Endothelial cell of umbilical vein (primary cell): ENCODE measurements around the gene ANO1.

ENCODE experiments used
- EZH2 ChIP-seq: IDR thresholded peaks from 2 replicates; pipeline ENCODE4 v1.6.1; 2012; ENCODE audit warnings: borderline replicate concordance, low read depth, mild to moderate bottlenecking, moderate library complexity, low read length, inconsistent platforms; ENCODE audit not compliant: severe bottlenecking
- FOS ChIP-seq: IDR thresholded peaks from 2 replicates; pipeline ENCODE4 v1.6.1; 2011; ENCODE audit warnings: mild to moderate bottlenecking, low read length, moderate library complexity, borderline replicate concordance; ENCODE audit not compliant: insufficient read depth
- GATA2 ChIP-seq: IDR thresholded peaks from 2 replicates; pipeline ENCODE4 v1.7.0; 2011; ENCODE audit warnings: low read depth, mild to moderate bottlenecking, moderate library complexity, mixed read lengths, low read length; ENCODE audit not compliant: insufficient read length, insufficient read depth
- JUN ChIP-seq: IDR thresholded peaks from 2 replicates; pipeline ENCODE4 v1.6.1; 2011; ENCODE audit warnings: borderline replicate concordance, low read depth; ENCODE audit not compliant: insufficient read length, insufficient read depth
- MYC ChIP-seq: IDR thresholded peaks from one replicate; pipeline ENCODE4 v1.6.1; 2011; ENCODE audit warnings: mild to moderate bottlenecking, low read depth, low read length
- POLR2A ChIP-seq: IDR thresholded peaks from 2 replicates; pipeline ENCODE4 v1.6.1; 2012; ENCODE audit warnings: low read depth, mild to moderate bottlenecking, control low read depth, low read length
- POLR2AphosphoS5 ChIP-seq: IDR thresholded peaks from 2 replicates; pipeline ENCODE4 v1.6.1; 2012; ENCODE audit warnings: low read depth, mild to moderate bottlenecking, control low read depth, low read length, moderate library complexity; ENCODE audit not compliant: insufficient read depth
- TF ChIP-seq, protein P1 (sequence below), 2 donors: IDR thresholded peaks; 1 replicate in 1 of 2; 2 replicates in 1 of 2; pipeline ENCODE4 v1.5.1; 2011; ENCODE audit warnings: low read length in 2 of 2, mild to moderate bottlenecking in 2 of 2, moderate library complexity in 2 of 2, control low read depth in 1 of 2, inconsistent platforms in 1 of 2, low read depth in 1 of 2; ENCODE audit not compliant: insufficient read depth in 1 of 2; ENCODE audit errors: extremely low read depth in 1 of 2
- TF ChIP-seq, protein P2 (sequence below): IDR thresholded peaks from 2 replicates; pipeline ENCODE4 v1.6.1; 2011; ENCODE audit not compliant: insufficient read depth, insufficient read length

DNA sequence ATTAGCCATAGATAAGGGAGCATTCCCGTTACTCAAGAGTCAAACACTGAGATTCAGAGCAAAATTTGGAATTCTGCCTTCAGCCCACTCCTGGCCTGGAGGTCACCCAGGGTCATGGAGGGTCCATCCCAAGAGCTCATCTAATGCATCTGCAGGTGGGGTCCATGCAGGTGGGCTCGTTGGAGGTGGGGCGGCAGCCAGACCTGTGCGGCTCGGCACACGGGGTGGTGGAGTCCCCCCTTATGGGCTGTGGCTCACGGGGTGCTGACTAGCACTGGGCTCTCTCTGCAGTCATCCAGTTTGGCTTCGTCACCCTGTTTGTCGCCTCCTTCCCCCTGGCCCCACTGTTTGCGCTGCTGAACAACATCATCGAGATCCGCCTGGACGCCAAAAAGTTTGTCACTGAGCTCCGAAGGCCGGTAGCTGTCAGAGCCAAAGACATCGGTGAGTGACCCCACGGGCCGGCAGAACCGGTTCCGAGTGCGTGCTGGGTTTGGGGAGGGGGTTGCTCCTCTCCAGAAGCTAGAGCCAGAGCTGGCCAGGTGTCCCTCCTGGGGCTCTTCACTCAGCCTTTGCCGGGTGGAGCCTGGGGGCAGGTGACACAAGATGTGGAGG, 92.6 kb downstream of the ANO1 start:
- TF ChIP-seq EZH2: no peak
- TF ChIP-seq POLR2AphosphoS5: no peak
- TF ChIP-seq, protein P1, sequence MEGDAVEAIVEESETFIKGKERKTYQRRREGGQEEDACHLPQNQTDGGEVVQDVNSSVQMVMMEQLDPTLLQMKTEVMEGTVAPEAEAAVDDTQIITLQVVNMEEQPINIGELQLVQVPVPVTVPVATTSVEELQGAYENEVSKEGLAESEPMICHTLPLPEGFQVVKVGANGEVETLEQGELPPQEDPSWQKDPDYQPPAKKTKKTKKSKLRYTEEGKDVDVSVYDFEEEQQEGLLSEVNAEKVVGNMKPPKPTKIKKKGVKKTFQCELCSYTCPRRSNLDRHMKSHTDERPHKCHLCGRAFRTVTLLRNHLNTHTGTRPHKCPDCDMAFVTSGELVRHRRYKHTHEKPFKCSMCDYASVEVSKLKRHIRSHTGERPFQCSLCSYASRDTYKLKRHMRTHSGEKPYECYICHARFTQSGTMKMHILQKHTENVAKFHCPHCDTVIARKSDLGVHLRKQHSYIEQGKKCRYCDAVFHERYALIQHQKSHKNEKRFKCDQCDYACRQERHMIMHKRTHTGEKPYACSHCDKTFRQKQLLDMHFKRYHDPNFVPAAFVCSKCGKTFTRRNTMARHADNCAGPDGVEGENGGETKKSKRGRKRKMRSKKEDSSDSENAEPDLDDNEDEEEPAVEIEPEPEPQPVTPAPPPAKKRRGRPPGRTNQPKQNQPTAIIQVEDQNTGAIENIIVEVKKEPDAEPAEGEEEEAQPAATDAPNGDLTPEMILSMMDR (IDR thresholded peaks at IDR 0.05; ENCODE audit: extremely low read depth in 1 of 2, insufficient read depth in 1 of 2, low read depth in 1 of 2, low read length in 2 of 2): no peak
- TF ChIP-seq, protein P2, sequence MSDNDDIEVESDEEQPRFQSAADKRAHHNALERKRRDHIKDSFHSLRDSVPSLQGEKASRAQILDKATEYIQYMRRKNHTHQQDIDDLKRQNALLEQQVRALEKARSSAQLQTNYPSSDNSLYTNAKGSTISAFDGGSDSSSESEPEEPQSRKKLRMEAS: no peak
- TF ChIP-seq FOS: no peak
- no peak for TF ChIP-seq JUN
- no peak for TF ChIP-seq POLR2A
- no peak for TF ChIP-seq MYC
- no peak for TF ChIP-seq GATA2
